ENCODE results near the gene AKAP6. TPM values are rescaled to one million over a fixed set of nuclear protein-coding genes. Genes with fewer than 3 reads are reported as not detected.

The AKAP6 gene
- total RNA-seq, 3 donors from 2014 or later: 1.1 to 9.1 (median 4.6) TPM

DNA sequence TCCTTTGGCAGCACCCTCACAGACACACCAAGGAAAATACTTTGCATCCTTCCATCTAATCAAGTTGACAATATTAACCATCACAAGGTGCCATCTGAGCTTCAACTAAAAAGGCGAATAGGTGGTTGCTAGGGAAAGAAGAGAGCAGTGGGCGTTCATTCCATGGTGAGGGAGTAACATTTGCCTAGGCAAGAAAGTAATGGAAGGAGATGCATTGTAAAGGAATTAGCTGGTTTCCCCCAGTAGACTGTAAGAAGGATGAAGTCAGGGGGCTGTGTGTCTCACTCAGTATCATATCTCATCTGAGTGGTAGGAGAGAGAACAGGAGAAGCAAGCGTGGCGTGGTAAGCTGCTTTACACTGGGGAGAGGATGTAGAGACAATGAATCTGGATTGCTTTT lies 34.7 kb downstream of the AKAP6 start:
- H3K4me3 ChIP-seq: no peak overlapping the region
- TF ChIP-seq POLR2AphosphoS5 (IDR thresholded peaks at IDR 0.05) (no peak), POLR2A (IDR thresholded peaks at IDR 0.05) (no peak)
- TF ChIP-seq, protein P1, sequence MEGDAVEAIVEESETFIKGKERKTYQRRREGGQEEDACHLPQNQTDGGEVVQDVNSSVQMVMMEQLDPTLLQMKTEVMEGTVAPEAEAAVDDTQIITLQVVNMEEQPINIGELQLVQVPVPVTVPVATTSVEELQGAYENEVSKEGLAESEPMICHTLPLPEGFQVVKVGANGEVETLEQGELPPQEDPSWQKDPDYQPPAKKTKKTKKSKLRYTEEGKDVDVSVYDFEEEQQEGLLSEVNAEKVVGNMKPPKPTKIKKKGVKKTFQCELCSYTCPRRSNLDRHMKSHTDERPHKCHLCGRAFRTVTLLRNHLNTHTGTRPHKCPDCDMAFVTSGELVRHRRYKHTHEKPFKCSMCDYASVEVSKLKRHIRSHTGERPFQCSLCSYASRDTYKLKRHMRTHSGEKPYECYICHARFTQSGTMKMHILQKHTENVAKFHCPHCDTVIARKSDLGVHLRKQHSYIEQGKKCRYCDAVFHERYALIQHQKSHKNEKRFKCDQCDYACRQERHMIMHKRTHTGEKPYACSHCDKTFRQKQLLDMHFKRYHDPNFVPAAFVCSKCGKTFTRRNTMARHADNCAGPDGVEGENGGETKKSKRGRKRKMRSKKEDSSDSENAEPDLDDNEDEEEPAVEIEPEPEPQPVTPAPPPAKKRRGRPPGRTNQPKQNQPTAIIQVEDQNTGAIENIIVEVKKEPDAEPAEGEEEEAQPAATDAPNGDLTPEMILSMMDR (IDR thresholded peaks at IDR 0.05): no peak
- H3K4me1 ChIP-seq: peaks cover 0 to 8% of the 10 kb centered on the region in 2 donors
- H3K27me3 ChIP-seq: no peaks in the 10 kb centered on the region
- no peaks in the 10 kb centered on the region for H3K9me3 ChIP-seq
- DNase-seq (ENCODE audit: low spot score in 2 of 2): no peak
- no peaks in the 10 kb centered on the region for H3K36me3 ChIP-seq
- intact Hi-C loops (cut with DNase I; ENCODE audit: low total_unique reads): no loop called here
- H3K27ac ChIP-seq: no peak overlapping the region

DNA sequence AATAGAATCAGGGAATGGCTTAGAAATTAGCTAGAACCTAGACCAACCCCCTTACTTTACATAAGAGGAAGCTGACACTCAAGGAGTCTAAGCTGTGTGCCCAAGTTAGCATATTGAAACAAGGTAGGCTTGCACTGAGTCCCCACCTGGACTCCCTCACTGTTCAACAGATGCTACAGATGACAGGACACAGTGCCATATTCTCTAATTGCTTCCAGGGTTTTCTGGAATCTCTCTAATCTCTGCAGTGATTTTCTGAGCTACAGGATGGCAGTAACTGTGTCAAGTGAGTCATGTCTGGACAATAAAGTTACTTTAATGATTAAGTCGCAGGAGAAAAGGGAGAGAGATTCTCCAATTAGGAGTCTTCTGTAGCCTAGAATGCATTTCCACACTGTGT lies 35.8 kb downstream of the AKAP6 start:
- TF ChIP-seq POLR2AphosphoS5 (IDR thresholded peaks at IDR 0.05) (no peak), POLR2A (IDR thresholded peaks at IDR 0.05) (no peak)
- Histone ChIP-seq H3K9me3 (no peaks in the 10 kb centered on the region), H3K4me3 (no peak overlapping the region), H3K27me3 (no peaks in the 10 kb centered on the region), H3K36me3 (no peaks in the 10 kb centered on the region), H3K4me1 (peaks cover 0 to 8% of the 10 kb centered on the region in 2 donors), H3K27ac (no peak overlapping the region)
- intact Hi-C loops (cut with DNase I; ENCODE audit: low total_unique reads): no loop called here
- DNase-seq (ENCODE audit: low spot score in 2 of 2): no peak

DNA sequence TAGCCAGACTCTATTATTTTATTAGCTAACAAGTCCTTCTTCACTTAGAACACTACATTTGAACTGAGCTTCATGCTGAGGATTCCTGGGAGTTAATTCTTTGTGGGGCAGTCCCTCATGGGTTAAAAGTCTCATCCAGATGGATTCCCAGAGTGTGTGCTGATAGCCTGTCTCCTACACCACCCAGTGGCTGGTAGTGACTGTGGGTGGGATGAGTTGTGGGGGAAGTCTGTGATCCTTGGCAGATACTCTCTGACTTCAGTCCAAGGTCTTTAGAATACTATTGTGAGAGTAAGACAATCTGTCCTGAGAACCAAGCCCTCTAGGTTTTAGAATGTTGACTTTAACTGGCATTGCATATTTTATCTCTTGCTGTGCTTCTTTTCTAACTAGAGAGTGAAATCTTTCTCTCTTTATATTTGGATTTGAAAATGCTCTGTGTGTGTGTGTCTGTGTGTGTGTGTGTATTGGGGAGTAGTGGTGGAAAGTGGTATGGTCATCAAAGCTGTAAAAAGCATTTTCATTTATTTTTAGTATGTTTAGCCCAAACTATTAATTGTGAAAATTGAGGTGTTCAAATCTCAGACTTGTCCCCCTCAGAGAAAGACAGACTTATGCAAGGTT lies 37.3 kb downstream of the AKAP6 start:
- peaks cover 0 to 8% of the 10 kb centered on the region in 2 donors for H3K4me1 ChIP-seq
- H3K9me3 ChIP-seq: no peaks in the 10 kb centered on the region
- no peak overlapping the region for H3K4me3 ChIP-seq
- TF ChIP-seq POLR2A (IDR thresholded peaks at IDR 0.05) (no peak), POLR2AphosphoS5 (IDR thresholded peaks at IDR 0.05) (no peak)
- DNase-seq (ENCODE audit: low spot score in 2 of 2): no peak
- H3K36me3 ChIP-seq: no peaks in the 10 kb centered on the region
- intact Hi-C loops (cut with DNase I; ENCODE audit: low total_unique reads): no loop called here
- no peaks in the 10 kb centered on the region for H3K27me3 ChIP-seq
- H3K27ac ChIP-seq: no peak overlapping the region

DNA sequence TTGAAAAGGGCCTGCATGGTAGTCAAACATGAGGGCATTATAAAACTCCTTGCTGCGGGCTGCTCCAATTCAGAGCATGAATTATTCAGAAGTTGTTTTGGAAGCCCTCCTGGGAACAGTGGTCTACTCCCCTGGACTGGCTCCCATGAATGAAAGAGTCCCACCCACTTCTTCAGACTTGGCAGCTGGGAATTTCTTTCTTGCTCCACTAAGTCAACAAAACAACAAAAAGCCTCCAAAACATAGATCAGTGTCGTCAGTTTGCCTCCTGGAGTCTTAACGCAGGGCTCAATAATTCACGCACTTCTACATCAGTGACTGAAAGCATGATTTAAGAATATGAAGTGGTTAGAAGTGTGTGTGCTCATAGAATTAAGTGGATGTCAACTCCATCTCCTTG lies 37.9 kb downstream of the AKAP6 start:
- Histone ChIP-seq H3K27ac (no peak overlapping the region), H3K27me3 (no peaks in the 10 kb centered on the region), H3K4me3 (no peak overlapping the region), H3K36me3 (no peaks in the 10 kb centered on the region), H3K4me1 (peaks cover 0 to 8% of the 10 kb centered on the region in 2 donors), H3K9me3 (no peaks in the 10 kb centered on the region)
- intact Hi-C loops (cut with DNase I; ENCODE audit: low total_unique reads): no loop called here
- no peak for DNase-seq (ENCODE audit: low spot score in 2 of 2)
- no peak for TF ChIP-seq POLR2A (IDR thresholded peaks at IDR 0.05)
- TF ChIP-seq, protein P1 (IDR thresholded peaks at IDR 0.05): no peak
- no peak for TF ChIP-seq POLR2AphosphoS5 (IDR thresholded peaks at IDR 0.05)

DNA sequence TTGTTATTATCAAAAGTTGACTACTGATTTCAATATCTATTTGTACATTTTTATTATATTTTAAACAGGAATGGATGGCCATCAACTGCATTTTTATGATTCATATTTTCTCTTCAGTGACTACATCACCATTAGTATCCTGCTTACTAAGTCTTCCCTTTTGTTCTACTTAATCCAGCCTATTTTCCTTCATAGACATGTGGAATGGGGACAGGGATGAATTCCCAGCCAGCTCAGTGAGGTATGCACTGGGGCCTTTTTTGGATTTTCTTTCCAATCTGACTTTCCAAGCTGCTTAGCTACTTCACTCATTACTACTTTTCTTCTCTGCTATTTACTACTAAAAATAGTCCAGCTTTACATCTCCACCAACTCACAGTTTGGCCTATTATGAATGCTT lies 38.4 kb downstream of the AKAP6 start:
- intact Hi-C loops (cut with DNase I; ENCODE audit: low total_unique reads): no loop called here
- Histone ChIP-seq H3K9me3 (no peaks in the 10 kb centered on the region), H3K27me3 (no peaks in the 10 kb centered on the region), H3K27ac (no peak overlapping the region), H3K4me1 (peaks cover 0 to 8% of the 10 kb centered on the region in 2 donors), H3K36me3 (no peaks in the 10 kb centered on the region), H3K4me3 (no peak overlapping the region)
- no peak for DNase-seq (ENCODE audit: low spot score in 2 of 2)
- TF ChIP-seq POLR2A (IDR thresholded peaks at IDR 0.05) (no peak), POLR2AphosphoS5 (IDR thresholded peaks at IDR 0.05) (no peak)
- TF ChIP-seq, protein P1 (IDR thresholded peaks at IDR 0.05): no peak

DNA sequence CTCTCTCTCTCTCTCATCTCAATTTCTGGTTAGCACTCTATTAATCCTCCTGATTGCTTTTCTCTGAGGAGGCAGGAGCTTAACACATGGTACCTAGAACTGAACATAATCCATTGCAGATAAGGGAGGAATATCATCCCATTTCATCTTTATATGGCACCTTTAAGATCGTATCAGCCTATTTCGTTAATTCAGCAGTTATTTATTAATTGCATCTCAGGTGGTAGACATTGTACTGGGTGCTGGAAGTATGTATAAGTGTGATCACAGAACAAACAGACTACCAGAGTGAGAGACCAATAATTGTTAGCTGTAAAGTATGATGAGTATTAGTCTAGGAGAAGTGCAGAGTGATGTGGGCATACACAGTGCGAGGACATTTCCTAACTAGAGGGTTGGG lies 39.0 kb downstream of the AKAP6 start:
- H3K9me3 ChIP-seq: no peaks in the 10 kb centered on the region
- no peaks in the 10 kb centered on the region for H3K36me3 ChIP-seq
- H3K27me3 ChIP-seq: no peaks in the 10 kb centered on the region
- intact Hi-C loops (cut with DNase I; ENCODE audit: low total_unique reads): no loop called here
- no peak overlapping the region for H3K4me3 ChIP-seq
- DNase-seq (ENCODE audit: low spot score in 2 of 2): no peak
- TF ChIP-seq POLR2A (IDR thresholded peaks at IDR 0.05) (no peak), POLR2AphosphoS5 (IDR thresholded peaks at IDR 0.05) (no peak)
- TF ChIP-seq, protein P1 (IDR thresholded peaks at IDR 0.05): no peak
- no peak overlapping the region for H3K27ac ChIP-seq
- peaks cover 0 to 8% of the 10 kb centered on the region in 2 donors for H3K4me1 ChIP-seq
